HG03354 (cell line): ENCODE measurements around the gene KYNU.

ENCODE experiments used
- ATAC-seq: cut with Tn5 transposase; IDR thresholded peaks from one replicate; pipeline ENCODE4 v1.9.1; 2021; ENCODE audit warnings: mild to moderate bottlenecking; ENCODE audit not compliant: unreplicated experiment, poor library complexity, severe bottlenecking

Gene KYNU

GRCh38 chr2:142951190-142952007, 73.9 kb downstream of the KYNU start:
- no peak for ATAC-seq

GRCh38 chr2:142952018-142952417, 74.6 kb downstream of the KYNU start:
- ATAC-seq = no peak

- ATAC-seq = no peak
Observed at GRCh38 chr2:142952793-142953494, 75.5 kb downstream of the KYNU start.

GRCh38 chr2:142954493-142954892, 77.0 kb downstream of the KYNU start:
- ATAC-seq = no peak

- no peak for ATAC-seq
Observed at GRCh38 chr2:142957144-142957543, 79.7 kb downstream of the KYNU start.

GRCh38 chr2:142961202-142961601, 83.7 kb downstream of the KYNU start:
- ATAC-seq = no peak

GRCh38 chr2:142965443-142965842, 88.0 kb downstream of the KYNU start:
- ATAC-seq = no peak

GRCh38 chr2:142966284-142966683, 88.8 kb downstream of the KYNU start:
- no peak for ATAC-seq

GRCh38 chr2:142967060-142967459, 89.6 kb downstream of the KYNU start:
- ATAC-seq = no peak

GRCh38 chr2:142973160-142973821, 95.8 kb downstream of the KYNU start:
- ATAC-seq = no peak

GRCh38 chr2:142973822-142974207, 96.4 kb downstream of the KYNU start:
- no peak for ATAC-seq

GRCh38 chr2:142974288-142975024, 97.0 kb downstream of the KYNU start:
- ATAC-seq = peak; percentile 77

- no peak for ATAC-seq
Observed at GRCh38 chr2:142975239-142975638, 97.8 kb downstream of the KYNU start.

GRCh38 chr2:142980246-142981068, 103.0 kb downstream of the KYNU start:
- peak; percentile 60 for ATAC-seq

- ATAC-seq = peak; percentile 2
Observed at GRCh38 chr2:142981069-142981378, 103.6 kb downstream of the KYNU start.

- ATAC-seq = no peak
Observed at GRCh38 chr2:142981756-142982155, 104.3 kb downstream of the KYNU start.

- ATAC-seq = peak; percentile 59
Observed at GRCh38 chr2:142983174-142983573, 105.7 kb downstream of the KYNU start.

- ATAC-seq = no peak
Observed at GRCh38 chr2:142984657-142985056, 107.2 kb downstream of the KYNU start.

- ATAC-seq = no peak
Observed at GRCh38 chr2:142987044-142987443, 109.6 kb downstream of the KYNU start.
